RWPE2 (cell line): ENCODE measurements around the gene DUSP10.
A peak's percentile ranks its signal among the peaks of the same experiment; 100 is the strongest.

ENCODE experiments used
- ATAC-seq: fragments of 200-7000 bp; cut with Tn5 transposase; 3 replicates; pipeline ENCODE4 v1.9.1; 2021; ENCODE audit warnings: low read depth
- DNase-seq: peaks from one replicate; pipeline ENCODE4 v3.0.0-alpha.2; 2020; ENCODE audit warnings: low spot score
- H3K27ac ChIP-seq: fragments of 450-650 bp; 2 replicates; pipeline ENCODE4 v1.5.1; 2017; ENCODE audit warnings: mild to moderate bottlenecking; ENCODE audit not compliant: poor library complexity, severe bottlenecking
- H3K27me3 ChIP-seq: fragments of 250-450 bp; sonication (Bioruptor Pico); 2 replicates; pipeline ENCODE4 v1.5.1; 2021; ENCODE audit warnings: mild to moderate bottlenecking, moderate library complexity; ENCODE audit not compliant: insufficient read depth, poor library complexity, severe bottlenecking
- H3K36me3 ChIP-seq: fragments of 250-450 bp; sonication (Bioruptor Pico); 2 replicates; pipeline ENCODE4 v1.5.1; 2020; ENCODE audit warnings: low read depth, mild to moderate bottlenecking, moderate library complexity
- H3K4me1 ChIP-seq: fragments of 250-450 bp; sonication (Bioruptor Pico); 2 replicates; pipeline ENCODE4 v1.5.1; 2021; ENCODE audit warnings: mild to moderate bottlenecking, moderate library complexity; ENCODE audit not compliant: insufficient read depth, poor library complexity, severe bottlenecking
- H3K4me3 ChIP-seq: fragments of 250-450 bp; sonication (Bioruptor Pico); 2 replicates; pipeline ENCODE4 v1.5.1; 2021; ENCODE audit warnings: mild to moderate bottlenecking, moderate library complexity; ENCODE audit not compliant: severe bottlenecking
- H3K9me3 ChIP-seq: fragments of 250-450 bp; sonication (Bioruptor Pico); 2 replicates; pipeline ENCODE4 v1.5.1; 2021; ENCODE audit warnings: mild to moderate bottlenecking, moderate library complexity; ENCODE audit not compliant: severe bottlenecking
- TF ChIP-seq, protein P1 (sequence below): fragments of 450-650 bp; IDR thresholded peaks from one replicate; pipeline ENCODE4 v1.5.1; 2017; ENCODE audit warnings: mild to moderate bottlenecking, moderate library complexity; ENCODE audit not compliant: poor library complexity, severe bottlenecking

DUSP10 gene

DNA sequence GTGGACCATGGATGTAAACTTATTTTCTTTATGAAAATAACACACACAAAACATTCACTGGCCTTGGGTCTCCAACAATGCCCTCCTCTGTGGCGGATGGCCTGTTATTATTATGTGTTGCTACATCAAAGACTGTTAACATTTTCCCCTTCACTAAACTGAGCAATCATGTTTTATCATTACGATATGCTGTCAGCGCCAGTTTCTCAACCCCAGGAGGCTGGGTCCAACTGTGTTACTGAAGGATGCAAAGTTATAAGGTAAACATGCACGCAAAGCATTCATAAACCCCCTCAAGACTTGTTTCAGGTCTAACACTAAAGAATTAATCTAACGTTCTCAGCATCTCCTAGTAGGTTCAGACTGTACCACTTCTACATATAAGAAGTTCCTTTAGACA, 6.0 kb upstream of the DUSP10 start:
- H3K27ac ChIP-seq, result no peak overlapping the region
- no peak for ATAC-seq
- no peak for DNase-seq
- no peaks in the 10 kb centered on the region for H3K4me1 ChIP-seq
- H3K9me3 ChIP-seq, result no peaks in the 10 kb centered on the region
- H3K36me3 ChIP-seq, result no peaks in the 10 kb centered on the region
- TF ChIP-seq, protein P1, sequence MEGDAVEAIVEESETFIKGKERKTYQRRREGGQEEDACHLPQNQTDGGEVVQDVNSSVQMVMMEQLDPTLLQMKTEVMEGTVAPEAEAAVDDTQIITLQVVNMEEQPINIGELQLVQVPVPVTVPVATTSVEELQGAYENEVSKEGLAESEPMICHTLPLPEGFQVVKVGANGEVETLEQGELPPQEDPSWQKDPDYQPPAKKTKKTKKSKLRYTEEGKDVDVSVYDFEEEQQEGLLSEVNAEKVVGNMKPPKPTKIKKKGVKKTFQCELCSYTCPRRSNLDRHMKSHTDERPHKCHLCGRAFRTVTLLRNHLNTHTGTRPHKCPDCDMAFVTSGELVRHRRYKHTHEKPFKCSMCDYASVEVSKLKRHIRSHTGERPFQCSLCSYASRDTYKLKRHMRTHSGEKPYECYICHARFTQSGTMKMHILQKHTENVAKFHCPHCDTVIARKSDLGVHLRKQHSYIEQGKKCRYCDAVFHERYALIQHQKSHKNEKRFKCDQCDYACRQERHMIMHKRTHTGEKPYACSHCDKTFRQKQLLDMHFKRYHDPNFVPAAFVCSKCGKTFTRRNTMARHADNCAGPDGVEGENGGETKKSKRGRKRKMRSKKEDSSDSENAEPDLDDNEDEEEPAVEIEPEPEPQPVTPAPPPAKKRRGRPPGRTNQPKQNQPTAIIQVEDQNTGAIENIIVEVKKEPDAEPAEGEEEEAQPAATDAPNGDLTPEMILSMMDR, result no peak
- no peak overlapping the region for H3K4me3 ChIP-seq
- no peaks in the 10 kb centered on the region for H3K27me3 ChIP-seq

DNA sequence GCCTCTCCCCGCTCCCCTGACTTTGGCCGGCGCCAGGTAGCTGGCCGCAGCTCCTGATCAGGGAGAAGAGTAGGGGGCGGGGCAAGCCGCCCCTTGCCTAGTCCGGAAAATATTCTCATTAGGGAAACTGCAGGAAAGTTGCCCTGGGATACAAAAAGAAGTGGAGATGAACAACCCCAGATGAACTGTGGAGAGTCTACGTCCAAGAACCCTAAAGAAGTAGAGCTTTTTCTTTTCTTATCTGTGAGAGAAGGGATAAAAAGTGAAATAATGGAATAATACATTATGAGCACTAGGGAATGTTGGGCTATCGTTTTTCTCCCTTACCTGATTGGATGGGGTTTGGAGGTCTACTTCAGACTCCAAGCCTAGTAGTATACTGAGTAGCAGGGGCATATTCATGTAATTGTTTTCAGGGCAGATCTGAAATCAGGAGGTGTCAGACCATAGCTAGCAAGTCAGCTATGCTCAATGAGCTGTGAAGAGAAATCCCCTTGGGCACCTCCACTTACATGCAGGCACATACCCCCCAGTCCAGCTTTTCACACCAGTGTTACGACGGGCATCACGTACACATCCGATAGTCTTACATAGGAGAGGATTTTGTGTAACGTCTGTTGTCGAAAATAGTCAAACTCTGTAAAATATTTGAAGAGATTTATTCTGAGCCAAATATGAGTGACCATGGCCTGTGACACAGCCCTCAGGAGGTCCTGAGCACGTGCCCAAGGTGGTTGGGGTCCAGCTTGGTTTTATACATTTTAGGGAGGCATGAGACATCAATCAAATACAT, 1.7 kb upstream of the DUSP10 start:
- H3K27me3 ChIP-seq, result no peaks in the 10 kb centered on the region
- peak overlapping the region; percentile 85 for H3K27ac ChIP-seq
- no peaks in the 10 kb centered on the region for H3K9me3 ChIP-seq
- peaks cover 2% of the 10 kb centered on the region for H3K36me3 ChIP-seq
- no peak for ATAC-seq
- H3K4me1 ChIP-seq, result no peaks in the 10 kb centered on the region
- DNase-seq, result no peak
- TF ChIP-seq, protein P1, result no peak
- H3K4me3 ChIP-seq, result peak overlapping the region; percentile 64

DNA sequence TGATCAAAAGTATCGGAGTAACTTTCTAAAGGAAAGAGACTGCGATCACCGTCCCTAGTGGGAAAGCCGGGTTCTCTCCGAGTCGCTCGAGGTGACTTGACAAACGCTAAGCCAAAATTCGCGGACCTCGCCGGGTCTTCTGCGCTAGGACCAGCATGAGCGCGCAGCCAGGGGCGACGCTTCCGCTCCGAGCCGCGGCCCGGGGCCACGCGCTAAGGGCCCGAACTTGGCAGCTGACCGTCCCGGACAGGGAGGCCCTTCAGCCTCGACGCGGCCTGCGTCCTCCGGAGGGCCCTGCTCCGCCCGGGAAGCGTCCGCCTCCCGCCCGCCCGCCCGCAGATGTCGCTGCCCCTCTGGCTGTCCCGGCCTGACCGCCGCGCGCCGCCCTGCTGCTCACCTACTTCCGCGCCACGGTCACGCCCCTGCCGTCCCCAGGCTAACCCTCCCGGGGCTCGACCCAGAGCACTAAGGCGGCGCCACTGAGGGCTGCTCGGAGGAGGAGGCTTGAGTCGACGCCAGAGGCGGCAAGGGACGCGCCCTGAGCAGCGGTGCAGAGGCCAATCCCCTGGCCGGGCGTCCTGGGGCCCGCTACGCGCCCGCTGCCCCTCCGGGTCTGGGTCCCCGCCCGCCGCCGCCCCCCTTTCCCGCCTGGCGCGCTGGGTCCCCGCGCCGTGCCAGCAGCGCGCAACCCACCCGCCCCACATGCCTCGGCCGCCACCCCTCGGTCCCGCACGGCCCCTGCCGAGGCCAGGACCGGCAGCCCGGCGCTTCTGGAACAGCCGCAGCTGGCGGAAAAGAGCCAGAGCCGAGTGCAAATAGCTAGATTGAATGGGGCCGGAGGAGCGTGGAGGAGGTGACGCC, 896 bp upstream of the DUSP10 start:
- Histone ChIP-seq H3K27me3 (no peaks in the 10 kb centered on the region), H3K36me3 (peaks cover 10% of the 10 kb centered on the region), H3K27ac (peak overlapping the region; percentile 85), H3K4me1 (no peaks in the 10 kb centered on the region), H3K4me3 (peak overlapping the region; percentile 64), H3K9me3 (no peaks in the 10 kb centered on the region)
- ATAC-seq (peak; percentile 40), DNase-seq (peak; percentile 58)
- TF ChIP-seq, protein P1, result peak; percentile 48

DNA sequence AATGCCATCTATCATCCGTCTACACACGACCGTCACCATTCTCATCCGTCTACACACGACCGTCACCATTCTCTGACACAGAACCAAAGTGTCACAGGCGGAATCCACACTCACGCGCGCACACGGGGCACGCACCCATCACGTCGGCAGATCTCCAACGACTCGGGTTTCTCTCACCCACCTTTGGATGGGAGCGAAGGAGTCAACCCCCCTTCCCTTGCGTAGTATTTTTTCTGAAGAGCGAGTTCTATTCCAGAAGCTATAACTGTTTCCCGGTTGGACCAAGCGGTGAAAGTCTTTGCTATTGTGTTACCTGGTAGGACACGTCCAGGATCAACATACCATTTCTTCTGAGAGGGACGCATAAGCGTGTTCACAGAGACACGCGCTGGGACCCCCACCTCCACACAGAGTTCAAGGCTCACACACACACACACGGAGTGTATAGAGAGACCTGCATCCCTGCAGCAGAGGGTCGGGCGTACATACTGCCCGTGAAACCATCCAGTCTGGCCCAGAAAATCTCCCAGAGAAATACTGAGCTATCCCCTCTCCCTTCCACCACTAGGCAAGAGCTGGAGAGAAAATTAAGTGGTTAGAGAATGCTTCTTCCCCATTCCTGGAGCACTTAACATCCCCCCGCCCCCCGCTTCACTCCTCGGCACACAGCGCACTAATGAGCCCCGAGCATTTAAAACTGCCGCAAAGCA, 741 bp downstream of the DUSP10 start:
- no peaks in the 10 kb centered on the region for H3K27me3 ChIP-seq
- H3K9me3 ChIP-seq, result no peaks in the 10 kb centered on the region
- peaks cover 12% of the 10 kb centered on the region for H3K36me3 ChIP-seq
- H3K27ac ChIP-seq, result peak overlapping the region; percentile 85
- no peaks in the 10 kb centered on the region for H3K4me1 ChIP-seq
- no peak for DNase-seq
- no peak; the same call in 2 of the 3 replicates for ATAC-seq
- peak overlapping the region; percentile 64 for H3K4me3 ChIP-seq
- TF ChIP-seq, protein P1, result no peak
